ENCODE data around the gene LMBR1L. TPM values are rescaled to one million over a fixed set of nuclear protein-coding genes. Genes with fewer than 3 reads are reported as not detected.

The LMBR1L gene
- total RNA-seq, 1 experiment from 2014 or later = 9.0 TPM

DNA sequence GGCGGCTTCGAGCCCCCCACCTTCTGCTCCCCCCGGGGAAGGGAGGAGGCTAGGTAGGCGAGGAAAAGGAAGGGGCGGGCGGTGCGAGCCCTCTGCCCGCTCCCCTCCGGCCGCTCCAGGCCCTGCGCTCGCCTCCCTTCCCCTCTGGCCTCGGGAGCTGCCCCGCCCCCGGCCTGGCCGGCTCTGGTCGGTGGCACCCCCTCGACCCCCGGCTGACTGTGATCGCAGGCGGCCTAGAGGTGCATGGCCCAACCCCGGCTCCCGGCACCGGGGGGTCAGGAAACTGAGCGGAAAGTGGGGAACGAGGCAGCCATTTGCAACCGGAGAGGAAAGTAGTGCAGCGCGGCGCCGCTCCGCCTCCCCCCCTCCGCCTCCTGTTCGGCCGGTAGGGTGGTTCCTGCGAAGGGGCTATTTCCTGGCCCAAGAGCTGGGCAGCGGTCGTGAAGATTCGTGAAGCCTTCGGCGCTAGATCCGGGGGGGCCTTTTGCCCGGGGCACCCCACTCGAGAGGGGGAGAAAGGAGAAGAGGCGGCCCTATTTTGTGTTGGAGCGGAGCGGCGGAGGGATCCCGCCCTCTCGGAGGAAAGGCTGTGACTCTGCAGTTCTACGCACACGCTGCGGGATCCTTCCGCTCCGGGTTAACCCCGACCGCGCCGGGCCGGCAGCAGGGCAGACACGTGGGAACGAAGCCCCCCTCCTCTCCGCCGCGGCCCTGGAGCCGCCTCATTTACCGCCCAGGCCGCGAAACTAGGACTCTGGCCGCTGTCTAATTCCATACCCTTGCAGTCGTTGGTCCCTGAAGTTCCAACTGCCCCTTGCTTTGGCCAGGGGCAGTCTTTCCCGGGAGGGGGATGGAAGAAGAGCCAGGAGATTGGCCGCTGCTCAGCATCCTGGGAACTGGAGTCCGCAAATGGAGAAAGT is 50.1 kb downstream of the LMBR1L start, which contains the start of gene KMT2D:
KMT2D (minus strand) TSS at position 558 of the 920 bp plus-strand sequence. CDS start 5,470 bp downstream, outside the sequence.
- H3K36me3 ChIP-seq = peaks cover 40% of the 10 kb centered on the region
- no peaks in the 10 kb centered on the region; the same call in 1 of the 2 replicates for H3K9me3 ChIP-seq (replicated peaks)
- H3K27me3 ChIP-seq (replicated peaks) = no peaks in the 10 kb centered on the region
- peak; percentile 93 to 97 for DNase-seq (ENCODE audit: low read depth in 1 of 2, low spot score in 2 of 2)
- H3K4me1 ChIP-seq (replicated peaks) = peaks cover 38% of the 10 kb centered on the region
- peak within 1 kb of the TSS; percentile 98 for H3K4me3 ChIP-seq
- peak within 1 kb of the TSS; percentile 93 for H3K27ac ChIP-seq

DNA sequence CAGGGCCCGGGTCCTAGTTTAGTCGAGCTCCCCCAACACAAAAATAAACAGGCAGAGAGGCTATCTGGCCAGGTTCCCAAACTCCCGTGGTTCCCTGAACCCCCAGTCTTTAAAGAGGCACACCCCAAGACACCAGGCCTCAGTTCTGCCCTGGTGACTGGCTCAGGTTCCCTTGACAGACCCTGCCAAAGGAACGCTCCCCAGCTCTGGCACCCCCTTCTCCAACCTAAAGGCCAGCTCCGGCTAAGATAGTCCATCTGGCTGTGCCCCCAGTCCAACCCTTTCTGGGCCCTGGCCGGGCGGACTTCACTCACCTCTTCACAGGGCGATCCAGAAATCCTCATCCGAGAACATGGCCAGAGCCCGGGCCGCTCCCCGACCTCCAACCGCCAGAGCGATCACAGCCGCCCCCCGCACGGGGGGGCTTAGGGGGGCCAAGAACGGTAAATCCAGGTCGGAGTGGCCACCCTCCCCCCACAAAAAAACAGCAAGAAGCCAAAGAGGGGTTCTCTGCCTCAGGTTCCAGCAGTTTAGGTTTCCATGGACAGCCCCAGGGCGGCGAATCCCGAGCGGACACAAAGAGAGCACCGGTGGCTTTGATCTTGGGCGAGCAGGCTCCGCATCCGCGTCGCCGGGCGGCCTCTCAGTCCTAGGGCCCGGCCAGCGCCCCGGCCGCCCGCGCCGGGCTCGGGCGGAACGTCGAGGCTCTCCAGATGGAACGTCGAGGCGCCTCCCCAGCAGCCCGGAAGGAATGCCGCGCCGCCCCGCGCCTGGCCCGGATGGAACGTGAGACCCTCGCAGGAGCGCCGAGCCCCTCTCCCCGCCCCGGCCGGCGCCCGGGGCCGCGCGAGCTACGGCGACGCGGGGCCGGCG is 51.1 kb downstream of the LMBR1L start:
- peak in 1 of 2 experiments; percentile 38 for DNase-seq (ENCODE audit: low read depth in 1 of 2, low spot score in 2 of 2)
- Histone ChIP-seq H3K4me1 (replicated peaks) (peaks cover 38% of the 10 kb centered on the region), H3K27ac (peak overlapping the region; percentile 93), H3K27me3 (replicated peaks) (no peaks in the 10 kb centered on the region), H3K36me3 (peaks cover 50% of the 10 kb centered on the region), H3K4me3 (peak overlapping the region; percentile 98), H3K9me3 (replicated peaks) (no peaks in the 10 kb centered on the region; the same call in 1 of the 2 replicates)

DNA sequence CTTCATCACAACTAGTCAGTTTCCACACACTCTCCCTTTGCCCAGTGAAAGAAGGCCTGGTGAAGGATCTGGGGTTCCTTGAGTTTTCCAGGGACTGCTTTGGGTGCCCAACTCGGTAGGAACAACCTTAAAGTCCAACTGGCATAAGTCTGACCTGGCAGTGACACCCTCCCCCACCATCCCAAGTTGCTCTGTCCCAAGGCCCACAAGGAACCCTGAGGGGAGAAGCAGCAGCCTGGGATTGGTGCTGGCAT is 51.7 kb downstream of the LMBR1L start:
- H3K27me3 ChIP-seq (replicated peaks) = no peaks in the 10 kb centered on the region
- no peaks in the 10 kb centered on the region; the same call in 1 of the 2 replicates for H3K9me3 ChIP-seq (replicated peaks)
- H3K4me3 ChIP-seq = peak overlapping the region; percentile 98
- no peak overlapping the region; the same call in 1 of the 2 replicates for H3K27ac ChIP-seq
- DNase-seq (ENCODE audit: low read depth in 1 of 2, low spot score in 2 of 2) = no peak
- peaks cover 38% of the 10 kb centered on the region for H3K4me1 ChIP-seq (replicated peaks)
- H3K36me3 ChIP-seq = peaks cover 56% of the 10 kb centered on the region

DNA sequence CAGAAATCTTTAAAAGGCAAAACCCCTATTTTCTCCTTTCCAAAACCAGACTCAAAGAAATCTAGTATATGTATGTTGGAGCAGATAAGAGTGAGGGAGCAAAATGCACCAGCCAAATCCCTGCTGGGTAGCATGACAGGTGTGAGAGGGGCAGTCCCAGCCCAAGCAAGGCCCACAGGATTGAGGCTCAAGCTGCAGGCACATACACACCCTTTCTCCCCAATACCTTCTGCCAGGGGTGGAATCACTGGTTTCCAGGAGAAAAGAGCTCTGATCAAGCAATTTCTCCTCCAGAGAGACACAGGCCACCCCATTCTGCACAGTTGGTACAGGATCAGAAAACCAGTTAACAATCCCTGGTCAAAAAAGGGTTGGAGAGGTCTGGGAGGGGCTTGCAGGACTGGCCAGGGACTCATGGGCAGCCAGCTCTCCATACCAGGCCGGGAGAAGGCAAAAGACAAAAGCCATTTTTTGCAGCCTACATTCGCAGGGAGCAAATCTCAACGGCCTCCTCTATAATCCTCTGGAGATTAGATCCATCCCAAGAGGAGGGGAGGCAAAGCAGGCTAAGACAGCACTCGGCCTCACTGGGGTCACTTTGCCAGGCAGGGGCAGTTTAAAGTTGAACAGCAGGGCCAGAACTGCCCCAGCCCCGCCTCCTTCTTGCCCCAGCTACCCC is 52.1 kb downstream of the LMBR1L start:
- Histone ChIP-seq H3K4me1 (replicated peaks) (peaks cover 38% of the 10 kb centered on the region), H3K9me3 (replicated peaks) (no peaks in the 10 kb centered on the region; the same call in 1 of the 2 replicates), H3K27me3 (replicated peaks) (no peaks in the 10 kb centered on the region), H3K36me3 (peaks cover 60% of the 10 kb centered on the region), H3K27ac (no peak overlapping the region), H3K4me3 (peak overlapping the region; percentile 98)
- no peak for DNase-seq (ENCODE audit: low read depth in 1 of 2, low spot score in 2 of 2)

DNA sequence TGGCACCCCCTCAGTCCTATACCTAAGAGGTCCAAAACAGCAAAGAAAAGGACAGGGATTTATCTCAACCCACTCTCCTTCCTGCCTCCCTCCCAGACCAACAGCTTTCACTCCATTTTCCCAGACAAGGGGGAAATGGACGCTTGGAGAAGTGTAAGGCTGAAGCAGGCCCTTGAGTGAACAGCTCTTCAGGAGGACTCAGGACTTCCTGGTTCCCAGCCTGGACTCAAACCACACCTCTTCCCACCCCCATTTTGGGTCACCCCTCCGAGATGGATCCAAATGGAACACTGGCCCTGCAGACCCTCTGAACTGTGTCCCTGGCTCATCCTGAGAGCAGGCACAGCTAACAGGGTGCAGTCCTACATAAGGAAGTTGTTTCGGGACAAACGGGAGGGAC is 52.8 kb downstream of the LMBR1L start:
- H3K36me3 ChIP-seq = peaks cover 67% of the 10 kb centered on the region
- peaks cover 38% of the 10 kb centered on the region for H3K4me1 ChIP-seq (replicated peaks)
- H3K27me3 ChIP-seq (replicated peaks) = no peaks in the 10 kb centered on the region
- no peaks in the 10 kb centered on the region; the same call in 1 of the 2 replicates for H3K9me3 ChIP-seq (replicated peaks)
- DNase-seq (ENCODE audit: low read depth in 1 of 2, low spot score in 2 of 2) = no peak
- no peak overlapping the region for H3K27ac ChIP-seq
- peak overlapping the region; percentile 98 for H3K4me3 ChIP-seq

DNA sequence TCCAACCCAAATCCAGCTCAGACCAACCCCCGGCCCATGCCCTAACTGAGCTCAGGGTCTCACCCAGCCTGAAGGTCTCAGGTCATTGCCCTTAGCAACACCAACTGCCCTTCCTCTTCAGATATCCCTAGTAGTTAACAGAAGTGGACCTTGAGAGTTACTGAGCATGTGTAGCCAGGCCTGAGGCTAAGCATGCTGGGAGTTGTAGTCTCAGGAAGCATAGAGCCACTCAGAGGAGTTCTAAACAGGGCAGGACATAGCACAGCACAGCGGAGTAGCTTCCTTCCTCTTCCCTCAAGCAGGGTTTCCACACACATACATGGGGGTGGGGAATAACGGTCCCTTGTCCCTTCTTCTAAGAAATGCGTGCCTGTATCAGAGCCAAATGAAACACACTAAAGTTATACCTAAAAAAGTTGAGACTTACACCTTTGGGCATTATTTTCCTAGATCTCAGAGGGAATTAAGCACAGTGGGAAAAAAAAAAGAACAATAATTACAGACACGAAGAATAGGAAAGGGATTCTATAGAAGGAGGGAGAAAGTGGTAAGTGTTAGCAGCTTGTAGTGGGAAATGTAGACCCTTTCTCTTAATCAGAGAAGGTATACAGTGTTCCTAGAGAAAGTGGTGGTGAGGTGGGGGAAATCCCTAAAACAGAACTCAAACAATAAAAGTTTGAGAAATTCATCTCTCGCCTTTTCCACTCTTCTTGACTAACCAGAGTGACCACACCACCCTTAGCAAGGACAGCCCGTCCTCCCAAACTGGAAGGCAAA is 54.5 kb downstream of the LMBR1L start:
- no peak overlapping the region for H3K27ac ChIP-seq
- no peaks in the 10 kb centered on the region; the same call in 1 of the 2 replicates for H3K9me3 ChIP-seq (replicated peaks)
- no peak overlapping the region for H3K4me3 ChIP-seq
- no peaks in the 10 kb centered on the region for H3K27me3 ChIP-seq (replicated peaks)
- peaks cover 84% of the 10 kb centered on the region for H3K36me3 ChIP-seq
- peaks cover 33% of the 10 kb centered on the region for H3K4me1 ChIP-seq (replicated peaks)
- DNase-seq (ENCODE audit: low read depth in 1 of 2, low spot score in 2 of 2) = peak in 1 of 2 experiments; percentile 28

DNA sequence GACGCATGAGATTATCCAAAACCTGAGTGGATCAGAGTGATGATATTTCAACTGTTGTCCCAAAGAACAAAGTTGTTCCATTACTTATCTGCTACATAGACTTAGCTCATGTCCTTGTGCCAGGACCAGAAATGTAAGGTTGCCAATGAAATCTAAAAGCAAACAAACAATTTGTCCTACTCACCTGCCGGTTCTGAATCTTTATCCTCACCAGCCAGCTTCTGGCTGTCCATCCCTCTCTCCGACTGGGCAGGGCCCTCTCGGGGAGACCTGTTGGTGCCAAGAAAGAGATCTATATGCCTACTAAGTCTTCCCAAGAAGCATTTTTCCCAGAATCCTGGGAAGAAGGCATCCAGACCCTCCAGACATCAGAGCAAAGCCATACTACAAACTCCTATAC is 55.6 kb downstream of the LMBR1L start:
- Histone ChIP-seq H3K4me3 (no peak overlapping the region), H3K27me3 (replicated peaks) (no peaks in the 10 kb centered on the region), H3K27ac (no peak overlapping the region), H3K4me1 (replicated peaks) (peaks cover 35% of the 10 kb centered on the region), H3K36me3 (peaks cover 89% of the 10 kb centered on the region), H3K9me3 (replicated peaks) (no peaks in the 10 kb centered on the region; the same call in 1 of the 2 replicates)
- no peak for DNase-seq (ENCODE audit: low read depth in 1 of 2, low spot score in 2 of 2)

DNA sequence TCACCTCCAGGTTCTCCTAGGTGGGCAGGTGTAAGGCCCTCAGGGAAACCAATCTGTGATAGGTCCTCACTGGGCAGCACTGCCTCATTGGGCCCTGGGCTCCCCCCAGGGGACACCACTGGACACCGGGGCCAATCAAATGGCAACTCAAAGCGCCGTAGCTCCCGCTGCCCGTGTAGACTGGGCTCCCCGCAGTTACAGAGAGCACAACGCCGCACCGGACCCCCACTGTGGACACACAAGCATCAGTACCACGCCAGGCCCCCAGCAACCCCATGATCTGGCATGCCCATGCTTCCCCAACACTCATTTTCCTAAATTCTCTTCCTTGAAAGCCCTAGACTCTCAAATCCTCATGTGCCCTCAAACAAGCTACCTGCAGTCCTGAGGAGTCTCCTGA is 56.1 kb downstream of the LMBR1L start:
- DNase-seq (ENCODE audit: low read depth in 1 of 2, low spot score in 2 of 2) = no peak
- Histone ChIP-seq H3K27me3 (replicated peaks) (no peaks in the 10 kb centered on the region), H3K4me1 (replicated peaks) (peaks cover 41% of the 10 kb centered on the region), H3K4me3 (no peak overlapping the region), H3K27ac (no peak overlapping the region), H3K36me3 (peaks cover 89% of the 10 kb centered on the region), H3K9me3 (replicated peaks) (no peaks in the 10 kb centered on the region)

DNA sequence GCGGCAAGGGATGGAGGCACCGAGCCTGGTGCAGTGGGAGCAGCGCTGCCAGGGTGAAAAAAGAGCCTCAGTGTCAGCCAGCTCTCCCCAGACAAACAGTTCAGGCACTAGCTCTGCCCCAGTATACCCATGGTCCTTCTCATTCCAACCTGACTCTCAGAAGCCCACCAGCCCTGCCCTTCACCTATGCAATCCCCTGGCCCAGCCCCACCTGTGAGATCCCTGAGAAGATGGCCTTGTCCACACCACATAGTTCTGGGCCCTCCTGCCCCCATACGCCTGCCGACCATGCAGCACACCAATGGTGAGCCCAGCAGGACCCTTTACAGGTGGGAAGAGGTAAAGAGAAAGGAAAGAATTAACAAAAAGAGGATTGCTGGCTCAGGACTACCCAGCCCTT is 56.6 kb downstream of the LMBR1L start:
- H3K27ac ChIP-seq = no peak overlapping the region
- H3K27me3 ChIP-seq (replicated peaks) = no peaks in the 10 kb centered on the region
- no peak for DNase-seq (ENCODE audit: low read depth in 1 of 2, low spot score in 2 of 2)
- no peaks in the 10 kb centered on the region for H3K9me3 ChIP-seq (replicated peaks)
- peaks cover 90% of the 10 kb centered on the region for H3K36me3 ChIP-seq
- H3K4me3 ChIP-seq = no peak overlapping the region
- H3K4me1 ChIP-seq (replicated peaks) = peaks cover 44% of the 10 kb centered on the region

DNA sequence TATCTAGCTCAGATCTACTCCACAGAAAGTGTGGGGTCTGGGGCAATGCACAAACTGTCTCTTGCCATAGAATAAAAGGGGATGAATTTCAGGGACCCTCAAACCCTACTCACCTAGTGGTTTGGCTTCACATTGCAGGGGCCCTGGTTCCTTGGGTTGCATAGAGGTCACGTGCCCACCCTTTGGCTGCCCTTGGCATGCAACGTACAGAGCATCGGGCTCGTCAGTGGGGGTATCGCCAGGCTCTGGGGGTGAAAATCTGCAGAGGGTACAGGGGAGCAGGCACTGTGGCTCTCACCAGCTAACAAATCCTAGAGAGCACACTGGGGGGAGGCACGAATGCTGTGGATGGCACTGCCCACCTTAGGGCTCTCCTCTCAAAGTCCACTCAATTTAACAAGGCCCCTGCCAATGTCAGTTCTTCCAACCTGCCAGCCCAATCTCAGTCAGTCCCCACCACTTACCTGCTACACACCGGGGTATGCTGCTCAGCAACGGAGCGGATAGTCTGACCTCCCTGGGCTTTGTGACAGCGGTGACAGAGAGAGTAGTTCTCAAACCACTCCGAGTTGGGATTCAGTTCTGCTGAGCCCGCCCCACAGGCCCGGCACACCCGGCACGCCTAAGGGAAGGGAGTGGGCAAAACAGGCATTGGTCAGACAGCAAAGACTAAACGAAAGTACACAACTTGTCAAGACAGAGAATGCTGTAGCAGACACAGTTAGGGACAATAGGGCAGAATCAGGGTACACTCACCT is 58.0 kb downstream of the LMBR1L start:
- DNase-seq (ENCODE audit: low read depth in 1 of 2, low spot score in 2 of 2) = no peak
- Histone ChIP-seq H3K27ac (no peak overlapping the region), H3K4me1 (replicated peaks) (peaks cover 32% of the 10 kb centered on the region), H3K9me3 (replicated peaks) (no peaks in the 10 kb centered on the region), H3K27me3 (replicated peaks) (no peaks in the 10 kb centered on the region), H3K36me3 (peaks cover 94% of the 10 kb centered on the region), H3K4me3 (no peak overlapping the region)

DNA sequence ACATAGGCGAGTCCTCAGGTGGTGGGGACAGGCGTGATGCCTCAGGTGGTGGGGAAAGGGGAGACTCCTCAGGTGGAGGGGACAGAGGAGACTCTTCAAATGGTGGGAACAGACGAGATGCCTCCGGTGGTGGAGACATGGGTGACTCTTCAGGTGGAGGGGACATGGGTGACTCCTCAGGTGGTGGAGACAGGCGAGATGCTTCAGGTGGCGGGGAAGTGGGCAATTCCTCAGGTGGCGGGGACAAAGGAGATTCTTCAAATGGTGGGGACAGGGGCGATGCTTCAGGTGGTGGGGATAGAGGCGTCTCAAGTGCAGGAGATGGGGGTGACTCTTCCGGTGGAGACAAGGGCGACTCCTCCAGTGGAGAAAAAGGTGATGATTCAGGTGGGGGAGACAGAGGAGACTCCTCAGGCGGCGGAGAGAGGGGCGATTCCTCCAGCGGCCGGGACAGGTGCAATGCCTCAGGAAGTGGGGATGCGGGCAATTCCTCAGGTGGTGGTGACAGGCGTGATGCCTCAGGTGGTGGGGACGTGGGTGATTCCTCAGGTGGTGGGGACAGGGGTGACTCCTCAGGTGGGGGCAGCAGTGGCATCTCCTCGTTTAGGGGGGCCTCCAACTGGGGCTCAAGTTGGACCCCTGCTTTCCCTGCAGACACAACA is 58.7 kb downstream of the LMBR1L start:
- no peaks in the 10 kb centered on the region for H3K9me3 ChIP-seq (replicated peaks)
- no peak for DNase-seq (ENCODE audit: low read depth in 1 of 2, low spot score in 2 of 2)
- no peak overlapping the region for H3K27ac ChIP-seq
- peaks cover 99% of the 10 kb centered on the region for H3K36me3 ChIP-seq
- no peaks in the 10 kb centered on the region for H3K27me3 ChIP-seq (replicated peaks)
- H3K4me3 ChIP-seq = no peak overlapping the region
- peaks cover 25% of the 10 kb centered on the region for H3K4me1 ChIP-seq (replicated peaks)

DNA sequence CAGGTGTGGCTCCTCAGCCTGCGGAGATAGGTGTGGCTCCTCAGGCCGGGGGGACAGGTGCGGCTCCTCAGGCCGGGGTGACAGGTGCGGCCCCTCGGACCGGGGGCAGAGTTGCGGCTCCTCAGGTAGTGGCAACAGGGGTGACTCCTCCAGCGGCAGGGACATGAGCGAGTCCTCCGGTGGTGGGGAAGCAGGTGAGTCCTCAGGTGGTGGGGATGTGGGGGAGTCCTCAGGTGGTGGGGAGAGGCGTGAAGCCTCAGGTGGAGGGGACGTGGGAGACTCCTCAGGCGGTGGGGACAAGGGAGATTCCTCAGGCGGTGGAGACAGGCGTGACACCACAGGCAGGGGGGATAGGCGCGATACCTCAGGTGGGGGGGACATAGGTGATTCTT is 59.3 kb downstream of the LMBR1L start:
- Histone ChIP-seq H3K36me3 (peaks cover 100% of the 10 kb centered on the region), H3K27ac (no peak overlapping the region), H3K4me3 (no peak overlapping the region), H3K27me3 (replicated peaks) (no peaks in the 10 kb centered on the region), H3K4me1 (replicated peaks) (peaks cover 19% of the 10 kb centered on the region), H3K9me3 (replicated peaks) (no peaks in the 10 kb centered on the region)
- no peak for DNase-seq (ENCODE audit: low read depth in 1 of 2, low spot score in 2 of 2)
